ENCODE measurements around the gene RYK. TPM values are rescaled to one million over a fixed set of nuclear protein-coding genes. Genes with fewer than 3 reads are reported as not detected.

RYK gene
- total RNA-seq, 1 donor from 2014 or later: 59.2 TPM

- TF ChIP-seq CTCF (conservative IDR thresholded peaks at IDR 0.05): no peak
- no peak overlapping the region for H3K27ac Mint-ChIP-seq
- peaks cover 35% of the 10 kb centered on the region for H3K36me3 Mint-ChIP-seq
- peaks cover 17% of the 10 kb centered on the region for H3K4me1 Mint-ChIP-seq (ENCODE audit: unreplicated experiment)
- DNase-seq (ENCODE audit: extremely low spot score, unreplicated experiment): no peak
- H3K4me3 Mint-ChIP-seq: no peak overlapping the region
- H3K9me3 Mint-ChIP-seq: no peaks in the 10 kb centered on the region
- no peaks in the 10 kb centered on the region for H3K27me3 Mint-ChIP-seq
These were observed 104.0 kb downstream of the RYK start for GRCh38 chr3:134146666-134147065.

DNA sequence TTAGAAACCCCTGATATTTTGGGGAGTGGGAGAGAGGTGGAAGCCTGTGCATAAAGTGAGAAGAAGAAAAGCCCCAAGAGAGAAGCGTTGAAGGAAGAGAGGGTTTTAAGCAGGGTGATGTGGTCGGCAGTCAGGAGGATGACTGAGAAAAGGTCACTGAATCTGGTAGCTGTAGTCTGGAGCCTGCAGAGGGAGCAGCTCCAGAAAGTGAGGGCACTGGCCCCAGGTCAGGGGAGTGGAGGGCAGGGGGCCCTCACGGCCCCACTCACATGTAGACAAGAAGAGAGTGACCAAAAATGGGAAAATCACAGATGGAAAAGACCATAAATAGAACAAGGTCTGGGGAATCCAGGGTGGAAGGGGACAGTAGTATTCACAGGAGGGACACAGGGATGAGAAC, 105.5 kb downstream of the RYK start:
- Mint-ChIP-seq H3K27me3 (no peaks in the 10 kb centered on the region), H3K36me3 (peaks cover 38% of the 10 kb centered on the region), H3K4me1 (ENCODE audit: unreplicated experiment) (peaks cover 17% of the 10 kb centered on the region), H3K27ac (no peak overlapping the region), H3K9me3 (peaks cover 6% of the 10 kb centered on the region), H3K4me3 (no peak overlapping the region)
- TF ChIP-seq CTCF (conservative IDR thresholded peaks at IDR 0.05): peak; percentile 24
- no peak for DNase-seq (ENCODE audit: extremely low spot score, unreplicated experiment)

- Mint-ChIP-seq H3K27ac (no peak overlapping the region), H3K9me3 (peaks cover 6% of the 10 kb centered on the region), H3K36me3 (peaks cover 38% of the 10 kb centered on the region), H3K4me3 (no peak overlapping the region), H3K27me3 (no peaks in the 10 kb centered on the region), H3K4me1 (ENCODE audit: unreplicated experiment) (peaks cover 17% of the 10 kb centered on the region)
- no peak for TF ChIP-seq CTCF (conservative IDR thresholded peaks at IDR 0.05)
- DNase-seq (ENCODE audit: extremely low spot score, unreplicated experiment): no peak
These were observed 106.0 kb downstream of the RYK start for GRCh38 chr3:134144694-134145093.

GRCh38 chr3:134143828-134144401, 106.7 kb downstream of the RYK start:
- Mint-ChIP-seq H3K9me3 (peaks cover 6% of the 10 kb centered on the region), H3K4me1 (ENCODE audit: unreplicated experiment) (peaks cover 17% of the 10 kb centered on the region), H3K27me3 (no peaks in the 10 kb centered on the region), H3K4me3 (no peak overlapping the region), H3K36me3 (peaks cover 35% of the 10 kb centered on the region), H3K27ac (no peak overlapping the region)
- DNase-seq (ENCODE audit: extremely low spot score, unreplicated experiment): no peak
- TF ChIP-seq CTCF (conservative IDR thresholded peaks at IDR 0.05): no peak

- Mint-ChIP-seq H3K4me1 (ENCODE audit: unreplicated experiment) (no peaks in the 10 kb centered on the region), H3K9me3 (peaks cover 16% of the 10 kb centered on the region)
- no peak for TF ChIP-seq CTCF (conservative IDR thresholded peaks at IDR 0.05)
These were observed 114.1 kb downstream of the RYK start for GRCh38 chr3:134136604-134137003.

More at GRCh38 chr3:134136604-134137003, 114.1 kb downstream of the RYK start:
- Mint-ChIP-seq H3K4me3 (no peak overlapping the region), H3K36me3 (peaks cover 22% of the 10 kb centered on the region), H3K27me3 (no peaks in the 10 kb centered on the region), H3K27ac (no peak overlapping the region)
- no peak for DNase-seq (ENCODE audit: extremely low spot score, unreplicated experiment)
